Stimulated activated CD4-positive, alpha-beta T cell treated with anti-CD3 and anti-CD28 coated beads, TNF-alpha, amount 100 ng/mL, for 4 hours (primary cell): Measurements from ENCODE around the gene NHLRC1.

Experiments used
- DNase-seq, 3 experiments: peaks; one replicate each; pipeline ENCODE4 v3.0.0-alpha.2; 2020; ENCODE audit warnings: low read depth in 3 of 3

NHLRC1 gene

GRCh38 chr6:18139935-18140621, 17.6 kb upstream of the NHLRC1 start:
- DNase-seq, result no peak

DNA sequence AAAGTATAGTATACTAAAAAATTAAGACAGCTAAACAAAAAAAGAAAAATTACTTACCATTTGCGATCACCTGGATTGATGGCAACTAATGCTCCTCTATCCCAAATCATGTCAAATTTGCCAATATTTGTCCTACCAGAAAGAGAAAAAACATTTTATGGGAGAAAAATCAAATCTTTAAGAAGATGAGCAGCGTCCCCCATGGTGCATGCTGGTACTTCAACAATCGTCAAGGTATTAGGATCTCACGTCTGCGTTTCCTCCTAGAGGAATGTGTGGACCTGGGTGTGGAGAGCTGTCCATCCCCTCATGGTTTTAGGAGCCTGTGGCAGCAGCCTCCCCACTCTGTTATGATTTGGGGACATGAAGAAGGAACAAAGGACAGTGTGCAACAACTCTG, 16.4 kb upstream of the NHLRC1 start:
- no peak for DNase-seq

DNA sequence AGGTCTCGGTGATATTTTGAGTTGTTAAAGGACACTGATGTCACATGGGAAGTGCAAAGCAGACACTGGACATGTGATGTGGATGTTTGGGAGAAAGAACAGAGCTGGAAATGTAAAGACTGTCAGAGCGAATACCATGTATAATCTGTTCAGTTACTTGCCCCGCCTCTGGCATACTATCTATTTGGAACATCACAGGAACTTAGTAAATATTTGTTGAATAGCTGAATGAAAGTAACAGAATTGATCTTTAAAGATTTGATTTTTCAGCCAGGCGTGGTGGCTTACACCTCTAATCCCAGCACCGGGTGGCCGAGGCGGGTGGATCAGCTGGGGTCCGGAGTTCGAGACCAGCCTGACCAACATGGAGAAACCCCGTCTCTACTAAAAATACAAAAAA, 13.8 kb upstream of the NHLRC1 start:
- no peak for DNase-seq

- DNase-seq, result no peak
Measured at GRCh38 chr6:18135171-18135570, 12.7 kb upstream of the NHLRC1 start.

DNA sequence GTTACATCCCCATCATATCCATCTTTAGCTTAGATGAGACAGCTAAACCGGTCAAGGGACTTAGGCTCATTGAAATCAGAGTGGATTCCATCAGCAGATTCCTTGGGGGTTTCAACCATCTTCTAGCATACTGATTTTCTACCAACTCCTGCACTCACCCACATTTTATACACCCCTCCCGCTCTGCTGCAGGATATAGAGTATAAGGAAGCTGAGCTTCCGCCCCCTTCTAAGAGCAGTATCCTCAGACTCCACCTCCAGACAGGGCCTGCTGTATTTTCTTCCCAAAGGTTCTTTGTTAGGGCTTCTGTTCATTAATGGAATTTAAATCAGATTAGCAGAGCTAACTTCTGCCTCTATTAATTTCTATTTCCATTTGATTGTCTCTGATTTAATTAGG, 9.9 kb upstream of the NHLRC1 start:
- no peak for DNase-seq

DNA sequence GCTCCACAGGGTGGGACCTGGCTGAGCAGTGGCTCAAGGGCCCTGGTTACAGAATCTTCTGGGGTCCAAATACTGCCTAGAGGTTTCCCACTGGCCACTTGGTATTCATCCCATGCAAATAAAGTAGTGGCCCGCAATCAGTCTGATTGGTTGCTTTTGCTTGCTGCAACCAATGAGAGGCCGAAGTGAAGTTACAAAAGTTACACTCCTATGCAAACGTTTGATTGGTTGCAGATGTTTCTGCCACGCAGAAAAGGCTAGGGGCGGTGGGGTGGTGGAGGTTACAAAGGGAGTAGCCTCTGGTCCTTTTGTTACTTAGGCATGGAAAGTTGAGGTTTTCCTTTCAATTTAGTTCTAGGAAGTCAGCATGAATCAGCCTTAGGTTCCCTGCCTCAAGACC, 3.6 kb upstream of the NHLRC1 start:
- no peak for DNase-seq

DNA sequence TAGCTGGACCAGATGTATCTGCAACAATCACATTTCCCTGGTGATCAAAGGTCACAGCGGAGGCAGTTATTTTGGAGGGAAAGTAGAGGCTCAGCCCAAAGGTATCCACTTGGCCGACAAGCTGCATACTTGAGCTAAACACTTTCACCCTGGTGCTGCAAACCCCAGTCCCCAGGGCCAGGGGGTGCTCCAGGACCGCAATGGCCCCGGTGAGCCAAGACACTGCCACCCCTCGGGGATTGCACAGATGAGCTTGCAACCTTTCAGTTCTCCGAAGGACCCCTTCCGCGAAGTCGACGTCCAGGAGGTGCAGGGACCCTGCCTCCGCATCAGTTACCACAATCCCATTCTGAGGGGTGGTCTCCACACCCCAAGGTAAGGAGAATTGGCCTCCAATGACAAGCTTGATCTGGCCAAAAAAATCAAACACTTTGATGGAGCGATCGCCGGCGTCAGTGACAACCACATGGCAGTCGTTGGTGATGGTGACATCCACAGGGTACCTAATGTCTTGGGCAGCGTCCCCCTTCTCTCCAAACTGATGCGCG, 823 bp downstream of the NHLRC1 start:
- DNase-seq, result no peak

DNA sequence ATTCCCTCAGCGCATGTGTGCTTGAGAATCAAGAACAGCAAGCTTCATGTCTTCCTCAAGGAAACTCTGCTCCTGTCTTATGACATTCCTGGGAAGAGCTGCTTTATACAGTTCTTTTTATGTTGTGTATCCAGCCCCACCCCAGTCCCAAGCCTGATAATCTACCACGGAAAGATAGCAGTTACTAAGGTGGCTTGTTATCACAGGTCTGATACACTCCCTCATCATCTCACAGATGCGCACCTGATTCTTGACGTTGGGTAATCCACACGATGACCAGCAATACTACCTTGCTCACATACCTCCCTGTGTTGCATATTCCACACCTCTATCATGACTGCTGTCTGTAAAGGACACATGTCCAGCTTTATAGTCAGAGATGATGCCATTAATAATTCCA, 3.2 kb downstream of the NHLRC1 start:
- no peak for DNase-seq

- no peak for DNase-seq
Measured at GRCh38 chr6:18118330-18118729, 4.1 kb downstream of the NHLRC1 start.

GRCh38 chr6:18117136-18117535, 5.3 kb downstream of the NHLRC1 start:
- no peak for DNase-seq

DNA sequence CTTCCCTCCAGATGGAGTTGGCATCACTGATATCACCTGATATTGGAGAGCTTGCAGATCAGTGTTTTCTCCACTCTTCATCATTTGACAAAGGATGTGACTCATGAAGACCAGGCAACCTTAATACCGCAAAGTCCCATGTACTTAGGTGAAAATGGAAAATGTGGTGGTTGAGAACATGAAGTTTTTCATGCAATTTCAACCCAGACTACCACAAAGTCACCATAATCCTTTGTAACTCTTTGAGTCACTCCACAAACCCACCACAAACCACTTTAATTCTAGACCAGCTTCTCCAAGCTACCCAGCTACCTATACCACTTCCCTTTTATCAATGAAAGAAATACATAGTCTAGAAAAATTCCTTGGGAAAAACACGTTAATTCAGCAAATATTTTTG, 7.1 kb downstream of the NHLRC1 start:
- no peak for DNase-seq

GRCh38 chr6:18110162-18110561, 12.3 kb downstream of the NHLRC1 start:
- no peak for DNase-seq

DNA sequence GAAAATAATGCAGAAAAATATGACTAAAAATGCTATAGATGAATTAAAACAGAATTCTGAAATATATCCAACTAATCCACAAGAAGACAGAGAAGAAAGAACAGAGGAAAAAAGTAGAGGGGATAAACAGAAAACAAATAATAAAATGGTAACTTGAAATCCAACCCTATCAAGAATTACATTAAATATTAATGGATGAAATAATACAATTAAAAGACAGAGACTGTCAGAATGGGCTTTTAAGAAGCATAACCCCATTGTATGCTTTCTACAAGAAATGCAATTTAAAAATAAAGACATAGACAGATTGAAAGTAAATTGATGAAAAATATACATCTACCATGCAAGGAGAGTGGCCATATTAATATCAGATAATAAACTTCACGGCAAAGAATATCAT, 15.4 kb downstream of the NHLRC1 start:
- DNase-seq, result no peak

DNA sequence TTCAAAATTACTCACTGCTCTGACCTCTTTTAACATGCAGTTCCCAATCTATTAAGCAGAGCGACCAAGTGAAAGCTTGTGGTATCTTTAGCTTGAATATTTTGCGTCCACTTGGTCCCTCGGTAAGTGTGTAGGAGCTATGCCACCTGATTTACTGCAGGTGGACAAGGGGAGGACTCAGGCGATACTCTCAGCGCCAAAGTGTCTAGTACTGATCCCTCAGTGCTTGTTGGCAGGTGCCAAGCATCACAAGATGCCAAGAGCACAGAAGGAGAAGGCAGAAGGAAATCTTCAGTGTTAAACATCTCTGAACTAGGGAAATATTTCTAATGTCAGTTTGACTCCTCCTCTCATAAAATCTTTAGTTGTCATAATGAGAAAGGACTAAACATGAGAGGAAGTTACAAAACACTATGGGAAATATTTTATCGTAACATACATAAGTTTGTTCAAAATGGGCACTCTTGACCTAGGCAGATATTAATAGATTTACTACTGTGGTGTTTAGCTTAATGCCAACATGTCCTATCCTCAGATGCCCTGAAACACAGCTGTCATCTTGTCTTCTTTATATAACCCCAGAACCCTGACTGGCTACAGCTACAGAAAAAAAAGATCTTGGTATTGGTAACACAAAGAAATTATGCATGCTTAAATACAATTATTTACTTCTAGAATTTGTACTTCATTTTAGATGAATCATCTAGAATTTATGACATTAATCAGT, 19.5 kb downstream of the NHLRC1 start:
- no peak for DNase-seq

DNA sequence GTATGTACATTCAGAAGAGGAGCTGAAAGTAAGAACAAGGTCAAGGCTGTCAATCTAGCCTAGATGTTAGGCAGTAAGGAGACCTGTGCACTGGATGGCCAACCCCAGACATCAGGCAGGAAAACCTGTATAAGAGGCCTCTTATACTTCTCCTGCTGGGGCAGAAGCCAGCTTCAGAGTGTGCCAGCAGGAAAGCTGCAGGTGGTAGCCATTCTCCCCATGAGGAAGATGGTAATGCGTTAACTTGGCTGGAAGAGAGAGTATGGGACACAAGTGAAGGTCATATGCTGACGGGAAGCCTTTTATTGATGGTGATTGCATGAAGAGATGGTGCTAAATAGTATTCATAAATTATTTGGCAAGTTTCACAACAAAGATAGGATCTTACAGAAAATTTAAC, 20.6 kb downstream of the NHLRC1 start:
- no peak for DNase-seq

GRCh38 chr6:18101271-18101670, 21.2 kb downstream of the NHLRC1 start:
- DNase-seq, result no peak

DNA sequence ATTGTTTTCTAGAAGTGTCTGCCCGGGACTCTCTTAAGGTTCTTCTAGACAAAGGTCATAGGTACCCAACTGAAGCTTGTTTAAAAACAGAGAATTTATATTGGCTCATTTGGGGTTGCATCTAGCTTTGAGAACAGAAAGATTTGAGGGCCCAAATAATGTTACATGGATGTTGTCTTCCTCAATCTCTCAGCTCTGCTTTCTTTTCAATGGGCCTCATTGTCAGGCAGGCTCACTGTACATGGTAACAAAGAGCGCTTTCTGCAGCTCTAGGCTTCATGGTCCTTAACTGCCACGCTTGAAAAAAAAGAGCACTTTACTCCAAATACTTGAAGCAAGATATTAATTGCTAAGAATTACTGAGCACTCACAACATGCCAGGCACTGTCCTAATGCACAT, 22.2 kb downstream of the NHLRC1 start:
- DNase-seq, result no peak

DNA sequence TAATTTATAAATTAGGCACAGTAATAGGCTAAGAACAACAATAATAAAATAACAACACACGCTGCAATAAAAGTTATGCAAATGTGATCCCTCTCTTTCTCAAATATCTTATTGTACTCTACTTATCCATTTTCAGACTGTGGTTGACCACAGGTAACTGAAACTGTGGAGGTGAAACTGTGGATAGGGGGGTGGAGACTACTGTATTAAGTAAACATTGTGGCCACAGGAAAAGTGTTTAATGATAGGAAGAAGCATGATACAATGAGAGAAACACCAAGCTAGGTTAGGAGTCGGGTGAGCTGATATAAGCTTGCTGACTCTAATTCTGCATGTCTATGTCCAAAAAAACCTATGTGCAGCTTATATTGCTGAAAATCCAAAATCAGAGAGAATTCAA, 23.0 kb downstream of the NHLRC1 start:
- no peak for DNase-seq

GRCh38 chr6:18096423-18096822, 26.1 kb downstream of the NHLRC1 start:
- no peak for DNase-seq

- DNase-seq, result no peak
Measured at GRCh38 chr6:18091382-18091781, 31.1 kb downstream of the NHLRC1 start.

DNA sequence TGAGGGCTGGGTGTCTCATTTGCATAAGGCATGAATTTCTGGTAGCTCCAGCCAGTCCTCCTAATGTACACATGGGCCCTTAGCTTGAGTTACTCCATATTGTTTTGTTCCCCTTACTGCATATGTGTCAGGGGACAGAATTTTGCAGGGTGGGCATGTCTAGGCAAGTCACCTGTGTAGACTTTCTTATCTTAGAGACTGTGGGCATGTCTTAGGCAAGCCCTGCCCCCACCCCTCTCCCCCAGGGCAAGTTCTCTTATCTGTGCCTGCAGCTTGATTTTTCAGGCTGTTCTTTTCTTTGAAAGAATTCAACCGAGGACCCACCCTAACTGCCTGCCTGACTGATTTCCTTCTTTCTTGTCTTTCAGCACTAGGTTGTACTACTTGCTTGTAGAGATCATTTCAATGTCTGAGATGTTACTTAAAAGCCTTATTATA, 32.1 kb downstream of the NHLRC1 start:
- DNase-seq, result no peak

GRCh38 chr6:18088419-18089296, 33.8 kb downstream of the NHLRC1 start:
- DNase-seq, result no peak
